ENCODE measurements around the gene SLC26A6. TPM values are rescaled to one million over a fixed set of nuclear protein-coding genes. Genes with fewer than 3 reads are reported as not detected.
A peak's percentile ranks its signal among the peaks of the same experiment; 100 is the strongest.

Gene SLC26A6
- total RNA-seq, 1 donor from 2014 or later, result 27.7 TPM

- no peak for DNase-seq
These were observed 3.5 kb downstream of the SLC26A6 start for GRCh38 chr3:48631516-48632448.

DNA sequence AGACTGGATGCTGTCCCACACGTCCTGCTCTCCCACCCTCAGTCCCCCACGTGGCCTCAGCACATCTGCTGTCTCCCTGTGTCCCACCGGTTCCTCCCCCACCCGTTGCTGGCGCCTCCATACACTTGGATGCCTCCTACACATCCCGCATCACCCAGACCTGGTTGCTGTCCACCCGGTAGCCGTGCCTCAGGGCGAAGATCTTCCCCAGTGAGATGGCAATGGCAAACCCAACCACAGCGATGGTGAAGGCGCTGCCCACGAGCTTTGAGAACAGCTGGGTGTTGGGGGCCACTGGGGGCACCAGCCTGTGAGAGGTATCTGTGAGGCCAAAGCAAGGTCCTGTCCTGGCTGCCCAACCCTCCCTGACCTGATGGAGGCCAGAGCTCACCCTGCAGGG lies 4.4 kb downstream of the SLC26A6 start:
- DNase-seq, result no peak

DNA sequence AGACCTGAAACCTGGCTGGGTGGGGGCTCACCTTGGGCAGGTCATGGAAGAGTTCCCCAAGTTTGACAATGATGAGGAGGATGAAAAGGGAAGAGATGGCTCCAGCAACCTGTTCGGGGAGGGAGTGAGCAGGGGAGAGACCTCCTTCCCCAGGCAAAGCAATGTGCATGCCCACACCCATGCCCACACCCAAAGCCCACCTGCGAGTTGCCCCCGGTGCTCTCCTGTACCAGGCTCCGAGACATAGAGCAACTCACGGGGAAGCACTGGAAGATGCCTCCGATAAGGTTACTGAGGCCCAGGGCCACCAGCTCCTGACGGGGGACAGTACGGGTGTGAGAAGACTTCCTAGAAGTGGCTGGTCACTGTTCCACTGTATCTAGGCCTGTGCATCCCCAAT lies 4.9 kb downstream of the SLC26A6 start:
- DNase-seq, result no peak

DNA sequence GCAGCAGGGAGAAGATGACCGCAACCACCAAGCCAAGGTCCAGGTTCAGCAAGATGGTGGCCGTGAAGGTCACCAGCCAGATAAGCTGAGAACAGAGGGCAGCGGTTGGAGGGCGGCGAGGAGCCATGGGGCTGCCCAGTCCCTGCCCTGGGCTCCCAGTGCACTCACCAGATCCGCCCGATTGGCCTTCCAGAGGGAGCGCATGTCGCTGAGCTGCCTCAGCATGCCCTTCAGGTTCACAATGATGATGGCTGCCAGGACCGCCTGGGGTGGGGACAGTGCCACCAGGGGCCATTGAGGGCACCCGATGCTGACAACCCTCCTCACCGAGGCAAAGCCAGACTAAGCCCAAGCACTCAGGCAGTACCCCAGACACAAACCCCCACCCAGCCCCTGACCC lies 5.4 kb downstream of the SLC26A6 start:
- DNase-seq, result no peak

DNA sequence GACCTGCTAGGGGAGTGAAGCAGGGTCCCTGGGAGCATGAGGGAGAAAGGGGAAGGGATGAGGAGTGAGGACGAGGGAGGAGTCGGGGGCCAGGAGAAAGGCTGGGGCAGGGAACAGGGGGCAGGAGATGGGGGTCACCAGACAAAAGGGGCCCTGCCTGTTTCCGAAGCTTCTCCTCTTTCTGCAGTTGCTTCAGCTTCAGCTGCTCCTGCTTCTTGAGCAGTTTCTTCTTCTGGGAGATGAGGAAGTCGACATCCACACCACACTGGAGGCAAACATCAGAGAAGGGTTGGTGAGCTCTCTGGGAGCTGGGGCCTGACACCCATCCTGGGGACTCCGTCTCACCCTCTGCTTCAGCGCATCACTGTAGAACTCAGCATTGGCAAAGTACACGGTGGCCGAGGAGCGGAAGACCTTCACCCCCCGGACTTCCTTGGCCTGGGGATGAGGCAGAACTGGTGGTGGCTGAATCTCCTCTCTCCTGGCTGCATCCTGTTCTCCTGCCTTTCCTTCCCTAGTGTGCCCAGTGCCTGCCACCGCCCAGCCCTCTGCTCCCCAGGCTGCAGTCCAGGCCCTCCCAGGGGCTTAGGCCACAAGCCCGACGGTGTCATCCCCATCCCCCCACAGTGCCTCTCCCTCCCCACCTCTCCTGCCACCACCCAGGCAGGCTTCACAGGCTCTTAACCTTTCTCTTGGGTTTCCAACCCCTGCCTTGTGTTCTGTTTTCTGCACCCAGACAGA lies 6.8 kb downstream of the SLC26A6 start:
- DNase-seq, result no peak

DNA sequence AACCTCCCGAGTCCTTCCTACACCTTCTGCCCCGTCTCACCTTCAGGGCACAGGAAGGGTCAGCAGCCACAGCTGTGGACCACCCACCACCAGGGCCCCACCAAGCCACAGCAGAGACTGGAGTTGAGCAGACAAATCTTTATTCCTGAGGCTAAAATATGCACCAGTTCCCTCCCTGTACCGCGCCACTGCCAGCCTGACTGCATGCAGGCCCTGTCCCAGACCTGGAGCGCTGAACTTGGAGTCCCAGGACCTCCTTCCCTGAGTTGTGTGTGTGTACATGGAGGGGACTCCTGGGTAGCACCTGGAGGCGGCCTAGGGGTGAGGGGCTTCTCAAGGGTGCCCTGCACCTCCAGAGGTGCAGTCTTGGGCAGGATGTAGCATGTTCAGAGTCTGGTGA lies 9.7 kb downstream of the SLC26A6 start:
- DNase-seq, result no peak

DNA sequence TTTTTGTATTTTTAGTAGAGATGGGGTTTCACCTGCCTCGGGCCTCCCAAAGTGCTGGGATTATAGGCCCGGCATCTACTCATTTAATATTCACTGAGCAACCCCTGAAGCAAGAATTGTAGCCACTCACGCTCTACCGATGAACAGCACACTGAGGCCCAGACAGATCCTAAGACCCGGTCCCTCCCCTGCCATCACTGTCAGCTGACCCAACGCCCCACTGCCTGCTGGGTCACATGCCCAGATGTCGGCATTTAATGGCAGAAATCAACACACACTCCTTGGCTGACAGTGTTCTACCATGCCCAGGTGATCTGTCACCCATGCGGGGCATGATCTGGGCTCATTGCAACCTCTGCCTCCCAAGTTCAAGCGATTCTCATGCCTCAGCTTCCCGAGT lies 10.5 kb downstream of the SLC26A6 start:
- no peak for DNase-seq

DNA sequence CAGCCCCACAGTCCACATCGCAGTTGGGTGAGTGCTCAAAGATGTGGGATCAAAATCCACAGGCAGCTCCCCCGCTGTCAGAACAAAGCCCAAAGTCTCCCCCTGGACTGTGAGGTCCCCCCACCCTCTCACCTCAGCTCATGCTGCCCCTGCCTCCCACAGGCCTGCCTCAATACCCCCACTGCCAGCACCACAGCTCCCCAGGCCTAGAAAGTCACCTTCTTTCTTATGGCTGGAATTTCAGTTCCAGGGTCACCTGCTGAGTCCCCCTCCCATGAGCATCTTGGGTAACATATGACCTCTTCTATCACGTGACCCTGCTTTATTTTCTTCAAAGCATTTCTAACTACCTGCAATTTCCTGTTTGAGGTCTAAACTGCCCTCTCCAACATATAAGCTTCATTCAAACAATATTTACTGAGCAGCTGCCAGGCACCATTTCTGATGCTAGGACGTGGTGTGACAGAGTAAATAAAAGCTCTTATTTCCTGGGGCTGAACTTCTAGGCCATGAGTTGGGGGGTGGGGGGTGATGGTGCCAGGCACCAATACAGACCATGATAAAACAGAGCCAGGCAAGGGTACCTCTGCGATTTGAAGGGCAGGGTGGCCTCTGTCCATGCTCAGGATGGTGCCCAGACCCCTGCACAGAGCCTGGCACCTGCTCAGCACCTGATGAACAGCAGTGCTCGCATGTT lies 11.3 kb downstream of the SLC26A6 start:
- no peak for DNase-seq

DNA sequence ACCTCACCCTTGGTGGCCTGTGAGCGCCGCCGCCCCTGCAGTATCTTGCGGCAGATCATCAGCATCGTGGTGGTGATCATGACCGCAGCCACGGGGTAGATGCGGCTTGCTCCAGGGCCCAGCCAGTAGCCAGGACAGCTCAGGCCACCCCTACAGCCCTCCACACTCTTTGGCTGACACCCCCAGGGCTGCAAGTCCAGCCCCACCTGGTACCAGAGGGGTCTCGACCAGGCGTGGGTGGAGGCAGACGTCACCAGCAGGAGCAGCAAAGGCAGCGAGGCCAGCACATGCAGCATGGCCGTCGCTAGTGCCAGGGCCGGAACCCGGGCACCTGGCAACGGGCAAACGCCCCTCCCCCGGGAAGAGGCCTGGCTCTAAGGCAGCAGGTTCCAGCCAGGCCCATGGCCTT lies 13.8 kb downstream of the SLC26A6 start, which contains the start of gene TMEM89:
TSS of gene TMEM89 (minus strand) at position 309 of the 409 bp plus-strand sequence. CDS start at position 296, 13 bp downstream.
- no peak for DNase-seq

- DNase-seq, result no peak
These were observed 15.4 kb downstream of the SLC26A6 start for GRCh38 chr3:48619541-48620524.

DNA sequence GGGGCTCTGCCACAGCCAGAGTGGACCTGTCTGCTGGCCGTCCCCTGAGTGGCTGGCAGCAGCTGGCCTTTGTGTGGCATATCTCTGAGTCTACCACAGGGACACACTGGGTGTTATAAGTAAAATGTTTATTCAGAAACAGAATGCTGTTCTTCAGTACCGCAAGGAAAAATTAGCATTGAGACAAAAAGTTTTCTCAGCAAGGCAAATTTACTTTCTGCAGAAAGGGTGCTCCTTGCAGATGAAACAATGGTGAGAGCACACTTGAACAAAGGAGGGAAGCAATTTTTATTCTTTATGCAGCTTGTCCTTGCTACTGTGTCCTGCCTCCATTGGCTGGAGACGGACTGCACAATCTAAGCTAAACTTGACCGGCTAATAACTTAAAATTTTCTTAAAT lies 17.7 kb downstream of the SLC26A6 start:
- DNase-seq, result no peak

- peak; percentile 55 for DNase-seq
These were observed 21.2 kb downstream of the SLC26A6 start for GRCh38 chr3:48614044-48614443.

DNA sequence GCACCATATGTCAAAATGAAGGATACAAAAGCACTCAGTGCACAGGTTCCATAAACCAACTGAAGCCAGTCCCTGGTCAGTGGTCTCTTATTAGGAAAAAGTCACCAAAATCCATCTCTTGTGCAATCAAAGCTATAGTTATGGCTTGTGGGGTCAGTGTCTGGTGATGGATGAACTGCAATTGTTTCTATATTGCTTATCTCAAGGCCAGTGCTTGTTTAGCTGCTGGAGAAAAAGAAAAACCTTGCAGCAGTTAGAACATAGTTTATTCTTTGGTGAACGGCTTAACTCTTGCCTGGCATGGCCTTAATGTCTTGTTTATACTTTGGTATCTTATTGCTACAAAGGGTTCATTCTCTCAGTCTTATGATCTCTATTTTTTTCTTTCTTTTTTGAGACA lies 23.0 kb downstream of the SLC26A6 start:
- no peak for DNase-seq

DNA sequence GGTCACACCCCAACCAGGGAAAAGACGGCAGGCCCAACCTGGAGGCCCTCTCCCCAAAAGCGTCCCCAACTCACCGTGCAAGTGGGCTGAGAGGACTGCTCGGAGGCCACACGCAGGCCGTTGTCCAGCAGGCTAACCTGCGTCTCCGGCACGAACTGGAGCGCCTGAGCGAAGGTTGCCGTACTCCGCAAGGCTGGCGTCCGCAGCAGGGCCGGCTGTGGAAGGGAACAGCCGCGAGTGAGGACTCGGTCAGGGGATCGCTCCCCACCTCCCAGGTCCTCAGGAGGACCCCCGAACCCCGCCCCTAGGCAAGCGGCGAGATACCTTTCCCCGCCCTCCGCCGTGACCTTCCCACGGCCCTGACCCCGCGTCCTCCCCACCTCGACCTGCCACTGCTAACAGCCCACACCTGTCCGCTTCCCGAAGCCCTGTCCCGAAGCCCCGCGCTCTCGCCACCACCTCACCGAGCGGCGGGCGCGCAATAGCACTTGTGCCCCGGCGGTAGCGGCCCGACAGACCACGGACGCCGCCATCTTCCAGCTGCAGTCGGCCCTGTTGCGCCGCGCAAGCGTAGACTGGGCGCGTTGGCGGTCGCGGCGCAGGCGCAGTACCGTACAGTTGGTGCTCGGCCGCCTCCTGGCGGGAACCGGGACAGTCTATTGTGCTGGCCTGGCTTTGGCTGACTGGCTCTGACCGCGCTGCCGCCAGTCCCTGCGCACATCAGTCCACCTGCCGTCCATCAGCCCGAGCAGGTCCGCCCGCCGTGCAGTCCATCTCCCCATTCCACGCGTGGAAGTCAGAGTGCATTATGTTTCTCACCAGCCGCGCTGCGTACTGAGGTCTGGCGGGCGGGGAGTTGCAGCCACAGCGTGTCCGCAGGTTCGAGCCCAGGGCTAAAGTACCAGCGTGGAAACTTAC lies 25.9 kb downstream of the SLC26A6 start, which contains the start of gene UQCRC1:
TSS of gene UQCRC1 (minus strand) at position 559 of the 918 bp plus-strand sequence. CDS start at position 533, 26 bp downstream.
- peak; percentile 97 for DNase-seq

- peak; percentile 21 for DNase-seq
These were observed 27.7 kb downstream of the SLC26A6 start for GRCh38 chr3:48607519-48607918.

DNA sequence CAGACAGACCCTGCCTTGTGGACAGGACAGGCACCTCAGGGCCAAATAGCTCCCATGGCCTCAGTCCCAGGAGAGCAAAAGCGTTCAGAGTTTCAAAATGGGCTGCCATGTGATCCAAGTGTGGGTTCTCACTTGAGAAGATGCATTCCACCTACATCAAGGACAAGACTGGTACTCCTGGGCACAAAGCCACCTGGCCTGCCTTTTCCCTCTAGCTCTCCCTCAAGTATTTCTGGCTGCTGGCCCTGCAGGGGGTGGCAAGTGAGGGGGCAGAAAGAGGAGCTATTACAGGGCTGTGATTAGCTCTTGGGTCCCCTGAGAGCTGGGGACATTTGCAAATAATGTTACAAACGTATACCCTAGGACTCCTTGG lies 33.7 kb downstream of the SLC26A6 start:
- no peak for DNase-seq

DNA sequence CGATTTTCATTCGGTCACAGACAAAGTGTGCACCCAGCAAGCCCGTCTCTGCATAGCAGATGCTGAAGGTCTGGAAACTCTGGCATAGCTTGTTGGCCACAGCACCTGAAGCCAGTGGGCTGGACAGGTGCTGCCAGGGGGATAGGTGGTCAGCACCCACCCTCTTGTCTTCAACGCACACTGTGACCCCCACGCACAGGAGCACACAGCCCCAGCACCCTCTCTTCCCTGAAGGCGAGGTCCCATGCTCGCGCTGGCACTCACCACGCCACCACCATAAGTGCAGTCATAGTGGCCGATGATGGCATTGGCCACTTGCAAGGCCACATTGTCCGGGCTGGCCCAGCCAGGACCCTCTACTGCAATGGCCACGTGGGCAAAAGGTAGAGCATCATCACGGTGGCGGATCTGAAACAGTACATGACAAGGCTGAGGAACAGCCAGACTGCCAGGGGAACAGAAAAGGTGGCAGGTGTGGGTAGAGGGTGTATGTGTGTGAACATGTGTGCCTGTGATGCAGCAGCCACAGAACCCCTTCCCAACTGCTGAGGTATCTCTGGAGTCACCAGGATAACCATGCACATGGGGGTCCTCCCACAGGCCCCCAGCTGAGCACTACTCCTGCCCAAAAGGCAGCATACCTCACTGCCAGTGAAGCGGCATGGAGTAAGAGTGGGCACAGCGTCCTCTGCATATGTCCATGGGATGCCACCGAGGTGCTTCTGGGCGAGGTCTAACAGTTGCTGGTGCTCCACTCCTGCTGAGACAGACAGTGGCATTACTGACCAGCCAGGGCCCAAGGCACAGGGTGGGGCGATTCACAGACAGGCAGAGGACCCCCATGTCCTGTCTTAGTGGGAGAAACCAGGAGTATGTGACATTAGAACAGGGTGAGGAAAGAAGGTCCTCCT lies 34.3 kb downstream of the SLC26A6 start:
- DNase-seq, result no peak

- DNase-seq, result no peak
These were observed 35.6 kb downstream of the SLC26A6 start for GRCh38 chr3:48599509-48600285.

DNA sequence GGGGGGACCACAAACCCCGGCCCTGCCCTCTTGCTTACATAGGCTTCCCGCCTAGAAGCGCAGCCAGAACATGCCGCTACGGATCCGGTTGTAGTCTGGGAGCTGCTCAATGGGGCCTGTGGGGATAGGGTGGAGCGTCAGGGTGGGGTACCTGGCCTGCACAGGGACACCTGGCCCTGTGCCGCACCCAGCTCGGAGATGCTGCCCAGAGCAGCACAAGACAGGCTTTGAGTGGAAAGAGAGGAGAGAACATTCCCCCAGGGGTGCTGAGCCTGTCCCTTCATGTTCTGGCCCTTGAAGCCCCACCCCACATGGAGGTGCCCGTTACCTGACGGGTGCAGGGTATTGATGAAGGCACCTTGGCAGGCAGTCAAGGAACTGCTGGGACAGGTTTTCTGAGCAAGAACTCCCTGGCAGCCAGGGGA lies 36.2 kb downstream of the SLC26A6 start:
- no peak for DNase-seq
